H1 (cell line): Measurements from ENCODE around the gene DTD1. TPM values are rescaled to one million over a fixed set of nuclear protein-coding genes. Genes with fewer than 3 reads are reported as not detected.

ENCODE experiments used
- CTCF ChIA-PET: fragments of 300-600 bp; sonication (Branson Sonifier 250); formaldehyde crosslinking; loops from one replicate; lab custom pipeline; 2021; ENCODE audit not compliant: partially characterized antibody; lab: Charles Lee
- POLR2A ChIA-PET: fragments of 300-600 bp; sonication (Branson Sonifier 250); formaldehyde crosslinking; loops from one replicate; lab custom pipeline; 2021; ENCODE audit warnings: inconsistent platforms; ENCODE audit not compliant: partially characterized antibody; lab: Charles Lee
- DNase-seq, 2 experiments: peaks; one replicate each; pipeline versions ENCODE4 v3.0.0 to v3.0.0-alpha.2; 2010 to 2022; ENCODE audit warnings: low spot score in 2 of 2, low read depth in 1 of 2, mixed read lengths in 1 of 2
- FAIRE-seq: peaks from 2 replicates; lab custom pipeline; 2011; peaks lifted over from hg19 to GRCh38; lab: Jason Lieb, UNC
- H2AFZ ChIP-seq: 2 replicates; pipeline ENCODE4 v1.8.1; 2012; ENCODE audit warnings: low read length, inconsistent platforms
- H2AK5ac ChIP-seq: 2 replicates; pipeline ENCODE4 v1.6.1; 2013; ENCODE audit warnings: low read depth, low read length
- H2BK120ac ChIP-seq: replicated peaks from 2 replicates; pipeline ENCODE3; 2013; ENCODE audit warnings: low read depth, low read length, inconsistent platforms
- H2BK12ac ChIP-seq: 2 replicates; pipeline ENCODE4 v1.6.1; 2013; ENCODE audit warnings: low read depth, low read length
- H2BK15ac ChIP-seq: 2 replicates; pipeline ENCODE4 v1.6.1; 2013; ENCODE audit warnings: low read length
- H2BK20ac ChIP-seq: 2 replicates; pipeline ENCODE4 v1.6.1; 2013; ENCODE audit warnings: low read length
- H2BK5ac ChIP-seq: 2 replicates; pipeline ENCODE4 v1.6.1; 2013; ENCODE audit warnings: low read depth, low read length
- H3K14ac ChIP-seq: 2 replicates; pipeline ENCODE4 v1.6.1; 2013; ENCODE audit warnings: inconsistent platforms; ENCODE audit not compliant: insufficient read length
- H3K18ac ChIP-seq: 2 replicates; pipeline ENCODE4 v1.6.1; 2013; ENCODE audit warnings: low read length; ENCODE audit errors: extremely low read depth
- H3K23ac ChIP-seq: 2 replicates; pipeline ENCODE4 v1.6.1; 2013; ENCODE audit warnings: inconsistent platforms; ENCODE audit not compliant: insufficient read length
- H3K23me2 ChIP-seq: 2 replicates; pipeline ENCODE4 v1.6.1; 2013; ENCODE audit warnings: low read depth, low read length
- H3K27ac ChIP-seq: 2 replicates; pipeline ENCODE4 v1.6.1; 2011; ENCODE audit warnings: low read depth, low read length, inconsistent platforms
- H3K27me3 ChIP-seq, 4 experiments: replicated peaks in 1 of 4; 1 replicate in 1 of 4; 2 replicates in 3 of 4; pipeline versions ENCODE4 v1.6.1 to v1.8.1; 2011 to 2013; ENCODE audit warnings: low read length in 3 of 4, mild to moderate bottlenecking in 3 of 4, inconsistent platforms in 2 of 4, mixed read lengths in 2 of 4, moderate library complexity in 1 of 4; ENCODE audit not compliant: control insufficient read depth in 3 of 4, insufficient read depth in 3 of 4; ENCODE audit errors: extremely low read depth in 1 of 4
- H3K36me3 ChIP-seq, 4 experiments: 2 replicates each; pipeline versions ENCODE4 v1.6.1 to v1.8.1; 2011 to 2013; ENCODE audit warnings: mild to moderate bottlenecking in 4 of 4, low read length in 3 of 4, moderate library complexity in 2 of 4, control low read depth in 1 of 4, inconsistent platforms in 1 of 4; ENCODE audit not compliant: insufficient read depth in 4 of 4, control insufficient read depth in 2 of 4
- H3K4ac ChIP-seq: replicated peaks from 2 replicates; pipeline ENCODE3; 2013; ENCODE audit warnings: low read length, low read depth, mixed read lengths, inconsistent platforms; ENCODE audit not compliant: insufficient read length
- H3K4me1 ChIP-seq, 4 experiments: replicated peaks in 1 of 4; 1 replicate in 1 of 4; 2 replicates in 3 of 4; pipeline versions ENCODE4 v1.6.1 to v1.8.1; 2011 to 2013; ENCODE audit warnings: low read length in 3 of 4, inconsistent platforms in 2 of 4, mixed read lengths in 1 of 4; ENCODE audit not compliant: insufficient read depth in 4 of 4, control insufficient read depth in 3 of 4
- H3K4me2 ChIP-seq, 2 experiments: 2 replicates each; pipeline versions ENCODE4 v1.6.1 to v1.8.1; 2011 to 2013; ENCODE audit warnings: low read depth in 2 of 2, low read length in 2 of 2, control low read depth in 1 of 2, inconsistent platforms in 1 of 2, mild to moderate bottlenecking in 1 of 2; ENCODE audit not compliant: insufficient read depth in 1 of 2
- H3K4me3 ChIP-seq, 4 experiments: fragments of 200-600, 300-600 bp in 1 of 4; sonication (generic), shearing (Covaris generic), sonication (Bioruptor Twin) in 1 of 4; 2 replicates each; pipeline versions ENCODE4 v1.5.1 to v1.8.1; 2011 to 2016; ENCODE audit warnings: low read length in 4 of 4, low read depth in 3 of 4, control low read depth in 2 of 4, inconsistent platforms in 2 of 4, mild to moderate bottlenecking in 2 of 4, mixed read lengths in 1 of 4, moderate library complexity in 1 of 4; ENCODE audit not compliant: insufficient read depth in 2 of 4; ENCODE audit errors: extremely low read depth in 1 of 4
- H3K56ac ChIP-seq: replicated peaks from 2 replicates; pipeline ENCODE3; 2013; ENCODE audit warnings: low read depth, mild to moderate bottlenecking, mixed read lengths, low read length, inconsistent platforms; ENCODE audit not compliant: insufficient read length
- H3K79me1 ChIP-seq: 2 replicates; pipeline ENCODE4 v1.6.1; 2013; ENCODE audit warnings: low read depth, low read length, control low read depth
- H3K79me2 ChIP-seq, 2 experiments: 2 replicates each; pipeline versions ENCODE4 v1.6.1 to v1.8.1; 2012 to 2013; ENCODE audit warnings: low read length in 2 of 2, mild to moderate bottlenecking in 2 of 2, inconsistent platforms in 1 of 2; ENCODE audit not compliant: insufficient read depth in 2 of 2, control insufficient read depth in 1 of 2
- H3K9ac ChIP-seq, 4 experiments: replicated peaks in 1 of 4; 1 replicate in 1 of 4; 2 replicates in 3 of 4; pipeline versions ENCODE4 v1.6.1 to v1.8.1; 2011 to 2013; ENCODE audit warnings: low read depth in 3 of 4, low read length in 3 of 4, control low read depth in 2 of 4, mild to moderate bottlenecking in 2 of 4, moderate library complexity in 2 of 4, inconsistent platforms in 1 of 4; ENCODE audit errors: extremely low read depth in 1 of 4
- H3K9me3 ChIP-seq, 2 experiments: 2 replicates each; pipeline versions ENCODE4 v1.6.1 to v1.8.1; 2012 to 2013; ENCODE audit warnings: mild to moderate bottlenecking in 2 of 2, moderate library complexity in 2 of 2, control low read depth in 1 of 2, inconsistent platforms in 1 of 2, low read depth in 1 of 2, low read length in 1 of 2, mixed read lengths in 1 of 2; ENCODE audit not compliant: insufficient read depth in 2 of 2
- H4K20me1 ChIP-seq, 2 experiments: replicated peaks in 1 of 2; 2 replicates each; pipeline versions ENCODE3 to v1.8.1; 2011 to 2013; ENCODE audit warnings: inconsistent platforms in 2 of 2, low read length in 2 of 2, mild to moderate bottlenecking in 1 of 2; ENCODE audit not compliant: insufficient read depth in 2 of 2, control insufficient read depth in 1 of 2
- H4K5ac ChIP-seq: 2 replicates; pipeline ENCODE4 v1.6.1; 2013; ENCODE audit warnings: low read length, low read depth, mixed read lengths, inconsistent platforms; ENCODE audit not compliant: insufficient read length
- H4K8ac ChIP-seq: 2 replicates; pipeline ENCODE4 v1.8.0; 2013; ENCODE audit warnings: mild to moderate bottlenecking, moderate library complexity, low read length, inconsistent platforms; ENCODE audit not compliant: insufficient read depth; ENCODE audit errors: extremely low read depth
- H4K91ac ChIP-seq: replicated peaks from 2 replicates; pipeline ENCODE3; 2013; ENCODE audit warnings: low read length, mixed read lengths, inconsistent platforms; ENCODE audit not compliant: insufficient read length
- EZH2 ChIP-seq: fragments of 200-600 bp; sonication (generic); IDR thresholded peaks from 2 replicates; pipeline ENCODE4 v1.7.1; 2012; ENCODE audit warnings: low read depth, mild to moderate bottlenecking, moderate library complexity, low read length, inconsistent platforms; ENCODE audit not compliant: severe bottlenecking
- FOSL1 ChIP-seq: IDR thresholded peaks from 2 replicates; pipeline ENCODE4 v1.6.1; 2011; ENCODE audit warnings: mild to moderate bottlenecking, low read depth, low read length, moderate library complexity; ENCODE audit not compliant: insufficient read depth
- GABPA ChIP-seq: IDR thresholded peaks from 2 replicates; pipeline ENCODE4 v1.6.1; 2011; ENCODE audit warnings: mild to moderate bottlenecking, low read length, moderate library complexity, borderline replicate concordance; ENCODE audit not compliant: insufficient read depth
- KDM5A ChIP-seq: fragments of 200-600 bp; IDR thresholded peaks from 2 replicates; pipeline ENCODE4 v1.7.1; 2012; ENCODE audit warnings: mild to moderate bottlenecking, low read length, inconsistent platforms, mixed read lengths
- NRF1 ChIP-seq: IDR thresholded peaks from 2 replicates; pipeline ENCODE4 v1.6.1; 2011; ENCODE audit warnings: mild to moderate bottlenecking, low read depth, low read length, improper control_type of control experiment
- POLR2AphosphoS5 ChIP-seq: IDR thresholded peaks from 2 replicates; pipeline ENCODE4 v1.6.1; 2011; ENCODE audit warnings: low read depth, low read length
- RAD21 ChIP-seq, 2 experiments: IDR thresholded peaks in 1 of 2; conservative IDR thresholded peaks in 1 of 2; 2 replicates each; pipeline ENCODE4 v1.6.1; 2011; ENCODE audit warnings: low read depth in 2 of 2, low read length in 2 of 2, improper control_type of control experiment in 1 of 2, inconsistent platforms in 1 of 2, mild to moderate bottlenecking in 1 of 2, moderate library complexity in 1 of 2
- SIRT6 ChIP-seq: IDR thresholded peaks from one replicate; pipeline ENCODE4 v1.7.1; 2012; ENCODE audit warnings: low read length, inconsistent platforms
- SP1 ChIP-seq: IDR thresholded peaks from 2 replicates; pipeline ENCODE4 v1.6.1; 2011; ENCODE audit warnings: low read depth, low read length
- SP2 ChIP-seq: IDR thresholded peaks from 2 replicates; pipeline ENCODE4 v1.6.1; 2012; ENCODE audit warnings: mild to moderate bottlenecking, low read length, inconsistent platforms
- TAF7 ChIP-seq: optimal IDR thresholded peaks from 2 replicates; pipeline ENCODE3; 2011; ENCODE audit warnings: low read depth, mild to moderate bottlenecking, inconsistent platforms, low read length, moderate library complexity, borderline replicate concordance
- TEAD4 ChIP-seq: IDR thresholded peaks from 2 replicates; pipeline ENCODE4 v1.6.1; 2012; ENCODE audit warnings: low read depth, low read length, inconsistent platforms, mixed read lengths
- ZNF274 ChIP-seq: IDR thresholded peaks from 2 replicates; pipeline ENCODE4 v1.7.0; 2012; ENCODE audit warnings: low read length, borderline replicate concordance; ENCODE audit errors: extremely low read depth
- WGBS, 2 experiments: shearing (Covaris generic) in 1 of 2; methylation state at CpG; one replicate each; pipeline versions ENCODE4 v1.1.6 to v1.1.7; 2013 to 2015; ENCODE audit warnings: low lambda C conversion rate in 2 of 2, mixed read lengths in 2 of 2, inconsistent platforms in 1 of 2, low coverage in 1 of 2, missing lambda C conversion rate in 1 of 2; ENCODE audit not compliant: insufficient replicate concordance in 2 of 2, insufficient coverage in 1 of 2, insufficient read length in 1 of 2; ENCODE audit errors: extremely low coverage in 1 of 2, missing lambda C conversion rate in 1 of 2; 5-methylcytosine and 5-hydroxymethylcytosine counted together
- polyA plus RNA-seq, 7 experiments: library from polyadenylated mRNA; depleted of rRNA in 3 of 7; stranded (reverse) in 5 of 7; unstranded in 2 of 7; fragments of >200 nt in 5 of 7; fragments of 200-250 nt in 2 of 7; gene quantifications; 1 replicate in 5 of 7; 2 replicates in 1 of 7; 4 replicates in 1 of 7; pipeline versions ENCODE4 v1.2.1 to v1.2.3, GENCODE V29; 2011 to 2013; ENCODE audit warnings: missing spikeins in 2 of 7, mixed read lengths in 2 of 7
- total RNA-seq: library from RNA; stranded (reverse); fragmentation: NEBNext Ultra II Directional; extraction: Animal tissue kit (Norgen Biotek cat#: 25700); gene quantifications from 2 replicates; pipeline ENCODE4 v1.2.1, GENCODE V29; 2021
- TF ChIP-seq, protein P1 (sequence below): IDR thresholded peaks from 2 replicates; pipeline ENCODE4 v1.6.1; 2011; ENCODE audit warnings: low read length, improper control_type of control experiment

DTD1 gene
- total and polyA plus RNA-seq, 2 of the 8 experiments (the other 6 are each of a cell fraction or from before 2014, with no cell fraction given): 49.7 to 66.6 TPM

- CTCF ChIA-PET: no interaction called here
- POLR2A ChIA-PET: no interaction called here
- Histone ChIP-seq H3K4me1 (peaks cover 0 to 5% (median 0%) of the 10 kb centered on the region in 4 experiments; a peak in 2 of 7 replicates), H3K56ac (no peak overlapping the region), H3K4ac (no peak overlapping the region), H3K79me1 (no peaks in the 10 kb centered on the region; the same call in 1 of the 2 replicates), H3K4me3 (no peak overlapping the region), H3K27me3 (no peaks in the 10 kb centered on the region), H4K91ac (no peak overlapping the region), H4K20me1 (peaks cover 0 to 1% of the 10 kb centered on the region in 2 experiments), H3K14ac (no peak overlapping the region), H4K8ac (no peak overlapping the region), H3K9me3 (no peaks in the 10 kb centered on the region), H2BK120ac (no peak overlapping the region), H3K79me2 (no peaks in the 10 kb centered on the region), H3K4me2 (no peak overlapping the region), H3K23me2 (no peaks in the 10 kb centered on the region; the same call in 1 of the 2 replicates), H2BK20ac (no peak overlapping the region), H2AFZ (no peak overlapping the region), H2BK12ac (no peak overlapping the region), H3K18ac (no peak overlapping the region), H3K23ac (no peak overlapping the region), H3K36me3 (no peaks in the 10 kb centered on the region), H2BK5ac (no peak overlapping the region), H3K27ac (no peak overlapping the region), H3K9ac (no peak overlapping the region), H2AK5ac (no peak overlapping the region), H2BK15ac (no peak overlapping the region), H4K5ac (no peak overlapping the region)
- no peak for DNase-seq
- no peak for TF ChIP-seq TEAD4
- no peak for TF ChIP-seq GABPA
- no peak for TF ChIP-seq POLR2AphosphoS5
- no peak for TF ChIP-seq KDM5A
- no peak for TF ChIP-seq TAF7
- no peak for TF ChIP-seq SP2
- no peak for TF ChIP-seq NRF1
- TF ChIP-seq SIRT6: no peak
- TF ChIP-seq ZNF274: no peak
- no peak for TF ChIP-seq RAD21 (IDR thresholded peaks at IDR 0.05 in 1 of 2, conservative IDR thresholded peaks at IDR 0.05 in 1 of 2; ENCODE audit: low read depth in 2 of 2, low read length in 2 of 2)
- TF ChIP-seq, protein P1, sequence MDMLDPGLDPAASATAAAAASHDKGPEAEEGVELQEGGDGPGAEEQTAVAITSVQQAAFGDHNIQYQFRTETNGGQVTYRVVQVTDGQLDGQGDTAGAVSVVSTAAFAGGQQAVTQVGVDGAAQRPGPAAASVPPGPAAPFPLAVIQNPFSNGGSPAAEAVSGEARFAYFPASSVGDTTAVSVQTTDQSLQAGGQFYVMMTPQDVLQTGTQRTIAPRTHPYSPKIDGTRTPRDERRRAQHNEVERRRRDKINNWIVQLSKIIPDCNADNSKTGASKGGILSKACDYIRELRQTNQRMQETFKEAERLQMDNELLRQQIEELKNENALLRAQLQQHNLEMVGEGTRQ: no peak
- TF ChIP-seq FOSL1: no peak
- TF ChIP-seq EZH2: no peak
- TF ChIP-seq SP1: no peak
- WGBS, 2 experiments: 74% methylated on average over 3 of the region's 3 CpGs; no CpG with 5 or more reads in 1 of the 2 experiments
- FAIRE-seq: no peak
Observed at GRCh38 chr20:18701969-18702368, 114.1 kb downstream of the DTD1 start.
